ENCODE data around the gene FBLN5. TPM values are rescaled to one million over a fixed set of nuclear protein-coding genes. Genes with fewer than 3 reads are reported as not detected.

The FBLN5 gene
- total RNA-seq, 4 donors from 2014 or later: 109 to 215 (median 186) TPM

GRCh38 chr14:91940209-91940608, 7.3 kb downstream of the FBLN5 start:
- 73 to 84% methylated on average over 3 of the region's 3 CpGs for WGBS, 2 donors
- TF ChIP-seq CTCF (IDR thresholded peaks at IDR 0.05) (no peak), EP300 (IDR thresholded peaks at IDR 0.05) (no peak), POLR2A (IDR thresholded peaks at IDR 0.05) (no peak)
- Histone ChIP-seq H3K4me1 (peaks cover 0 to 27% (median 1%) of the 10 kb centered on the region in 4 donors), H3K27me3 (no peaks in the 10 kb centered on the region), H3K36me3 (peaks cover 0 to 62% (median 0%) of the 10 kb centered on the region in 3 donors), H3K9me3 (no peaks in the 10 kb centered on the region), H3K27ac (no peak overlapping the region), H3K4me3 (no peak overlapping the region)
- DNase-seq (ENCODE audit: low spot score in 2 of 2): no peak

GRCh38 chr14:91935586-91935985, 11.9 kb downstream of the FBLN5 start:
- no peaks in the 10 kb centered on the region for H3K27me3 ChIP-seq
- H3K4me1 ChIP-seq: peaks cover 0 to 40% (median 2%) of the 10 kb centered on the region in 4 donors
- 85 to 94% methylated on average over 6 of the region's 6 CpGs for WGBS, 2 donors
- peaks cover 0 to 47% (median 0%) of the 10 kb centered on the region in 3 donors for H3K36me3 ChIP-seq
- no peak overlapping the region for H3K4me3 ChIP-seq
- TF ChIP-seq POLR2A (IDR thresholded peaks at IDR 0.05): no peak
- no peak for TF ChIP-seq EP300 (IDR thresholded peaks at IDR 0.05)
- TF ChIP-seq CTCF (IDR thresholded peaks at IDR 0.05): no peak
- DNase-seq (ENCODE audit: low spot score in 2 of 2): no peak
- no peaks in the 10 kb centered on the region for H3K9me3 ChIP-seq
- H3K27ac ChIP-seq: peak overlapping the region; percentile 32 to 87 (median 61)

GRCh38 chr14:91934554-91935285, 12.8 kb downstream of the FBLN5 start:
- no peaks in the 10 kb centered on the region for H3K9me3 ChIP-seq
- peaks cover 0 to 48% (median 2%) of the 10 kb centered on the region in 4 donors for H3K4me1 ChIP-seq
- TF ChIP-seq CTCF (IDR thresholded peaks at IDR 0.05) (no peak), EP300 (IDR thresholded peaks at IDR 0.05) (peak in 1 of 2 donors; percentile 68)
- 46 to 52% methylated on average over 8 of the region's 8 CpGs for WGBS, 2 donors
- DNase-seq (ENCODE audit: low spot score in 2 of 2): no peak
- peak overlapping the region; percentile 32 to 87 (median 61) for H3K27ac ChIP-seq
- peaks cover 0 to 38% (median 0%) of the 10 kb centered on the region in 3 donors for H3K36me3 ChIP-seq
- no peaks in the 10 kb centered on the region for H3K27me3 ChIP-seq
- H3K4me3 ChIP-seq: no peak overlapping the region

- DNase-seq (ENCODE audit: low spot score in 2 of 2): no peak
- H3K4me1 ChIP-seq: peaks cover 0 to 65% (median 2%) of the 10 kb centered on the region in 4 donors
- H3K27me3 ChIP-seq: no peaks in the 10 kb centered on the region
- peak overlapping the region in 2 of 4 donors; percentile 31 to 52 for H3K27ac ChIP-seq
- H3K9me3 ChIP-seq: no peaks in the 10 kb centered on the region
- peaks cover 0 to 14% (median 0%) of the 10 kb centered on the region in 3 donors for H3K36me3 ChIP-seq
- TF ChIP-seq EP300 (IDR thresholded peaks at IDR 0.05) (no peak), CTCF (IDR thresholded peaks at IDR 0.05) (no peak), POLR2A (IDR thresholded peaks at IDR 0.05) (no peak)
- H3K4me3 ChIP-seq: no peak overlapping the region
- 82 to 84% methylated on average over 11 of the region's 11 CpGs for WGBS, 2 donors
Observed at GRCh38 chr14:91931478-91932088, 15.9 kb downstream of the FBLN5 start.

- peak overlapping the region in 1 of 4 donors; percentile 20 for H3K27ac ChIP-seq
- no peak for TF ChIP-seq EP300 (IDR thresholded peaks at IDR 0.05)
- TF ChIP-seq POLR2A (IDR thresholded peaks at IDR 0.05): no peak
- no peak for TF ChIP-seq CTCF (IDR thresholded peaks at IDR 0.05)
- H3K36me3 ChIP-seq: no peaks in the 10 kb centered on the region
- no peaks in the 10 kb centered on the region for H3K27me3 ChIP-seq
- no peaks in the 10 kb centered on the region for H3K9me3 ChIP-seq
- DNase-seq (ENCODE audit: low spot score in 2 of 2): no peak
- WGBS, 2 donors: 65 to 69% methylated on average over 3 of the region's 3 CpGs
- peaks cover 0 to 66% (median 11%) of the 10 kb centered on the region in 4 donors for H3K4me1 ChIP-seq
- no peak overlapping the region for H3K4me3 ChIP-seq
Observed at GRCh38 chr14:91929700-91930099, 17.8 kb downstream of the FBLN5 start.
